Gastroesophageal sphincter (tissue), 3 donors: ENCODE data around the gene PLXNA2.

ENCODE experiments used
- CTCF ChIP-seq, 4 experiments: fragments of 200-600 bp in 2 of 4; fragments of 450-650 bp in 2 of 4; sonication (generic) in 1 of 4; IDR thresholded peaks; one replicate each; pipeline ENCODE4 v1.5.1; 2017 to 2019; ENCODE audit warnings: antibody characterized with exemption in 4 of 4, mild to moderate bottlenecking in 2 of 4, moderate library complexity in 2 of 4
- EP300 ChIP-seq: sonication (generic); formaldehyde crosslinking; IDR thresholded peaks from one replicate; pipeline ENCODE4 v1.6.1; 2017; ENCODE audit warnings: antibody characterized with exemption, mild to moderate bottlenecking
- POLR2A ChIP-seq, 2 donors: fragments of 450-650 bp; IDR thresholded peaks; one replicate each; pipeline ENCODE4 v1.6.1; 2017; ENCODE audit warnings: antibody characterized with exemption in 2 of 2, mild to moderate bottlenecking in 2 of 2, moderate library complexity in 1 of 2

- no peak for TF ChIP-seq CTCF (IDR thresholded peaks at IDR 0.05)
- TF ChIP-seq POLR2A (IDR thresholded peaks at IDR 0.05), result no peak
- no peak for TF ChIP-seq EP300
These were observed 236.2 kb downstream of the PLXNA2 start for GRCh38 chr1:208007938-208008342.
